RWPE1 (cell line): ENCODE measurements around the gene RALA.

Source experiments
- CTCF ChIA-PET: fragments of 350-600 bp; sonication (Branson Sonifier 250); formaldehyde crosslinking; extraction: SDS; loops from one replicate; lab custom pipeline; 2021; lab: Yijun Ruan, JAX
- POLR2A ChIA-PET: fragments of 400-600 bp; formaldehyde crosslinking; extraction: SDS; loops from one replicate; lab custom pipeline; 2020; ENCODE audit warnings: antibody characterized with exemption; ENCODE audit not compliant: low non-redundant PET; lab: Yijun Ruan, JAX
- DNase-seq: peaks from one replicate; pipeline ENCODE4 v3.0.0; 2012; ENCODE audit warnings: low spot score
- H3K27ac ChIP-seq: fragments of 450-650 bp; 2 replicates; pipeline ENCODE4 v1.5.1; 2017
- CTCF ChIP-seq: fragments of 450-650 bp; conservative IDR thresholded peaks from 2 replicates; pipeline ENCODE4 v1.5.1; 2017; ENCODE audit warnings: low read depth, mild to moderate bottlenecking

RALA gene

GRCh38 chr7:39623047-39623731 lies at the start of gene RALA:
RALA (plus strand) TSS chr7:39623572; CDS start chr7:39686668, 63,096 bp downstream.
- H3K27ac ChIP-seq: peak within 1 kb of the TSS; percentile 87
- ChIA-PET POLR2A (interaction anchor here (0.6 to 1.5 kb wide), 6 partner anchors 24 to 125 kb away, joined by 3 to 4 read pairs (median 3); no protein-coding TSS in a partner anchor), CTCF (interaction anchor here (0.6 to 0.7 kb wide), 5 partner anchors 17 to 944 kb away, joined by 3 to 9 read pairs (median 3); no protein-coding TSS in a partner anchor)
- DNase-seq: peak; percentile 92
- TF ChIP-seq CTCF: no peak

- CTCF ChIA-PET: no interaction called here
Observed at GRCh38 chr7:39574673-39575349, 48.6 kb upstream of the RALA start.

GRCh38 chr7:39577229-39577874 lies 46.0 kb upstream of the RALA start:
- ChIA-PET POLR2A (no interaction called here), CTCF (interaction anchor here (0.6 to 0.7 kb wide), 2 partner anchors 169 to 872 kb away, joined by 3 to 5 read pairs; no protein-coding TSS in a partner anchor)
- DNase-seq: no peak
- TF ChIP-seq CTCF: no peak
- H3K27ac ChIP-seq: no peak overlapping the region

More at GRCh38 chr7:39574673-39575349, 48.6 kb upstream of the RALA start:
- POLR2A ChIA-PET: interaction anchor here (0.7 kb wide), 1 partner anchor 170 kb away, joined by 4 read pairs; no protein-coding TSS in a partner anchor
- no peak for DNase-seq
- no peak overlapping the region for H3K27ac ChIP-seq
- TF ChIP-seq CTCF: no peak

- no peak overlapping the region for H3K27ac ChIP-seq
- TF ChIP-seq CTCF: peak; percentile 90
- DNase-seq: peak; percentile 78
- POLR2A ChIA-PET: no interaction called here
- CTCF ChIA-PET: interaction anchor here (0.5 to 3.3 kb wide), 26 partner anchors 13 to 863 kb away, joined by 3 to 40 read pairs (median 4); partner anchors contain the start of gene YAE1
Observed at GRCh38 chr7:39580149-39580874, 43.1 kb upstream of the RALA start.

- no peak for DNase-seq
- POLR2A ChIA-PET: no interaction called here
- TF ChIP-seq CTCF: no peak
- no peak overlapping the region for H3K27ac ChIP-seq
- CTCF ChIA-PET: interaction anchor here (0.6 to 1.4 kb wide), 5 partner anchors 32 to 163 kb away, joined by 3 to 5 read pairs (median 4); no protein-coding TSS in a partner anchor
Observed at GRCh38 chr7:39582536-39582935, 40.8 kb upstream of the RALA start.

GRCh38 chr7:39583539-39583938 lies 39.8 kb upstream of the RALA start:
- TF ChIP-seq CTCF: no peak
- H3K27ac ChIP-seq: no peak overlapping the region
- CTCF ChIA-PET: no interaction called here
- POLR2A ChIA-PET: no interaction called here
- no peak for DNase-seq
